Activated T-helper 1 cell treated with Interleukin-2 at 50 U/mL for 16 hours (primary cell): ENCODE measurements around the gene ABCB11.
"Not testable (repeated sequence)": the region's sequence is repeated elsewhere in the genome, so short reads cannot be mapped to it uniquely, and the experiment has no call there.

Experiments
- DNase-seq: peaks from one replicate; pipeline ENCODE4 v3.0.0-alpha.2; 2020; ENCODE audit warnings: low read depth

ABCB11 gene

GRCh38 chr2:168971261-168971660, 59.9 kb downstream of the ABCB11 start:
- no peak for DNase-seq

- DNase-seq = no peak
Measured at GRCh38 chr2:168970711-168971233, 60.4 kb downstream of the ABCB11 start.

DNA sequence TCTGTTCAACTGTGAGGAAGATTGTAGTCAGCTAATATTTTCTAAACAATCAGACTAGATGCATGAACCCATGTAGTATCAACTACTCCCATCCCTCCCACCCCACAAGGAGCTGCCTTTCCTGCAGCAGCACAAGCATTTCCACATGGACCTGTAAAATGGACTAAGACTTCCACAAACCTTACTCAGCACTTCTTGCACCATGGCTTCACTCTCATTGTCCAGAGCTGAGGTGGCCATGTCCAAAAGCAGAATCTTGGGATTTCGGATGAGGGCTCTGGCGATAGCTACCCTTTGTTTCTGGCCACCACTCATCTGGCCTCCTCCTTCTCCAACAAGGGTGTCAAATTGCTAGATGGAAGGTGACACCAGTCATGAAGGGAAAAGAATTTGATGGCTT, 61.3 kb downstream of the ABCB11 start:
- DNase-seq = no peak

DNA sequence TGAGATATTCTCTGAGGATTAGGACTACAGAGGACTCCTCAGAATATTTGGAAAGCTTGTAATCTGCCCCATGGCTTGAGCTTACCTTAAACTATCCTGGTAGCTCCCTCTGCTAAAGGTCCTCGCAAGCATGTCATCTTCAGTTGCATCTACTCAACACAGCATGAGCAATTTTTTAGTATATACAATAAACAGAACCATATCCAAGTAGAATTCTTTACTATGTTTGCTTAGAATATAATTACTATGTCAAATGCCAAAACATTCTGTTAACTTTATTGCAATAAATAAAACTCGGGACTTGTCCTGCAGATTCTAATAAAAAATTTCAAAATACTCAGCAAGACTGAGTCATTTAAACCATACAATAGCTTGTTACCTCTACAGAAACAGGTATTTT, 62.8 kb downstream of the ABCB11 start:
- no peak for DNase-seq

GRCh38 chr2:168964251-168964807, 66.8 kb downstream of the ABCB11 start:
- DNase-seq = no peak

- no peak for DNase-seq
Measured at GRCh38 chr2:168962636-168963035, 68.5 kb downstream of the ABCB11 start.

DNA sequence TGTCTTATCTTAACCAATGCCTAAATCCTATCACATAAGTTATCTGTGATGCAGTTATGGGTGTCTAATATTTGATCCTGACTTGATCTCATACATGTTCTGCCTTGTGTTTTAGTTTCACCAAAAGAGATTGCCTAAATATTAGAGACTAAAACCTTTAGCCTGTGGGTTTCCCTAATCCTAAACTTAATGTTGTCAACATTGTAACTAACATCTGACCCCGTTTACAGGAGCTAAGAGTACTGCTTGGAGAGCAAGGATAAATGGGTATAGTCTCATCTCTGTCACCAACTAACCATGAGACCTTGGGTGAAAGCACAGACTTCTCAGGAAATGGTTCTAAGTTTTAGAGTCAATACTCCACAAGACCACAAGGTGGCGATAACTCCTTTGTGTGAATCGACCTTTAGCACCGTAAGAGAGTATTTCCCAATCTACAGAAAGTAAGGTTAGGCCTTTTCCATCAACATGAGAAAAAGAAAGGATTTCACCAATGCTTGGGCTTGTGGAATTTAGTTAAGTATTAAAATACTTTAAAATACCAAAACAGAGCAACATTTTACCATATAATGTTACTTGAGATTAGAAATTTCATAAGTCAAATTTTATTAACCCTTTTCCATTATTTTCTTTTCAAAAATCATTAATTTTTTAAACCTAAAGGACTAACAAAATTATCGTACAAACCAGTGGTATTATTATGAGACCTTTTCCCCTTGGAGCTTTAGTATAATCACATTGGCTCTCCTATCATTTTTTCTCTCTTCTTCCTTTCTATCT, 69.5 kb downstream of the ABCB11 start:
- DNase-seq = peak; percentile 1

GRCh38 chr2:168956392-168956791, 74.7 kb downstream of the ABCB11 start:
- no peak for DNase-seq

GRCh38 chr2:168955321-168955720, 75.8 kb downstream of the ABCB11 start:
- DNase-seq = no peak

GRCh38 chr2:168954256-168954655, 76.9 kb downstream of the ABCB11 start:
- no peak for DNase-seq

GRCh38 chr2:168952424-168952823, 78.7 kb downstream of the ABCB11 start:
- DNase-seq = no peak

DNA sequence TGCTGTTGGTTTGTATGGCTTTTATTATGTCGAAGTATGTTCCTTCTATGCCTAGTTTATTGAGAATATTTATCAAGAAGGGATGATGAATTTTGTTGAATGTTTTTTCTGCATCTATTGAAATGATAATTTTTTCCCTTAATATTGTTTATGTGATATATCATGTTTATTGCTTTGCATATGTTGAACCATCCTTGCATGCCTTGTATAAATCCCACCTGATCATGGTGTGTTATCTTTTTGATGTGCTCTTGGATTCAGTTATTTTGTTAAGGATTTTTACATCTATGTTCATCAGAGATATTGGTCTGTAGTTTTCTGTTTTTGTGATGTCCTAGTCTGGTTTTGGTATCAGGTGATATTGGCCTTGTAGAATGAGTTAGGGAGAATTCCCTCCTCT, 79.3 kb downstream of the ABCB11 start:
- DNase-seq = no peak

GRCh38 chr2:168949324-168949723, 81.8 kb downstream of the ABCB11 start:
- no peak for DNase-seq

DNA sequence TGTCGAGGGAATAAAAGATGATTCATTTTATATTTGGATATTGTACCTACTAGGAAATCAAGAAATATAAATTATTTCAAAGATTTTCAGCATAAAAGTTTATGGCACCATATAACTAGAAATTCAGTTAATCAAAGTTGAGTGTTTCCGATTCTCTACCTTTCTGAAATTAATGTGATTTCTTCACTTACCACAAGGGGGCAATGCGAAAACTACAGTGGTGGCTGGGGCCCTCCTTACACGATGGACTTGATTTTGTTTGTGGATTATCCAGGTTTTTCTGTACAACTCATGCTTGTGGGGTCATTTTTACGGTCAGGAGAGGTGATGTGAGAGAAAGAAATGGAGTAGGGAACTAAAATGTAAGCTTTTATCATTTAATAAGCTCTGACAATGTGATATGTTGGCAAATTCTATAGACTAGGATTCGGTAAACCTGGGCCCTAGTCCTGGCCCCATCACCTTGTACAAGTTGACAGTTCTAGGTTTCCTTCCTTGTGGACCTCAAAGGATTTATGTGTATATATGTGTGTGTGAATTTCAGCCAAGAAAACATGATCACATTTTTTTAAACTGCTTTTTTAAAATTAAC, 82.4 kb downstream of the ABCB11 start:
- no peak for DNase-seq

DNA sequence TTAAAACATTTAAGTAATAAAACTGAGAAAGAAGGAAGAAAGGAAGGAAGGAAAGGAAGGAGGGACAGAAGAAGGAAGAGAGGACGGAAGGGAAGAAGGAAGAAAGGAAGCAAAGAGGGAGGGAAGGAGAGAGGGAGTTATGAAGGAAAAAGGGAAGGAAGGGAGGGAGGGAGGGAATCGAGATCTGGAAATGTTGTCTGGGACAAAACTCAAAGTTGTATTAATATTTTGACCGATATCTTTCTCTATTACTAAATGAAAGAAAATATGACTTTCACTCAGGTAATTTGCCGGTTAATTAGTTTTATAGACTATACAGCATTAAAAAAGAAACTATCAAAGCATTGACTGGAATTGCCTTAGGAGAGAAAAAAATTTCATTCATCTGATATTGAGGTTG, 85.6 kb downstream of the ABCB11 start:
- no peak for DNase-seq

DNA sequence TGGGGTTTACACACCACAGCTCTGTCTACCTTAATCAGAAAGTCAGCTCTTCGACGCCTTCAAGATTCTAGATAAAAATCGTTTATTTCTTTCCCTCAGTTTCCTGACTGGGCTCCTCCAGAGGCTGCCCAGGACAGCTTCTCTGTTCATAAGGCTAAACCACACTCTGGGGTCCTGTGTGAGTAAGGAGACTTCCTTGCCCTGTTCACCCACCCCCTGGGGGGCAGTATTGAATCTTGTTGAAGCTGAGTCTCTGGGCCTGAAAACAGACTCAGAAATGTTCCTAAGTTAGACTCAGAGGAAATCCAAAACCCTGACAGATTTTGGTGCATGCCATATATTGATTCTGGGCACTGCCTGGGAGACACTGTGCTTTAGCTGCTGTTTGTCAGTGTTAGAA, 87.1 kb downstream of the ABCB11 start:
- no peak for DNase-seq

- no peak for DNase-seq
Measured at GRCh38 chr2:168941297-168941696, 89.8 kb downstream of the ABCB11 start.

DNA sequence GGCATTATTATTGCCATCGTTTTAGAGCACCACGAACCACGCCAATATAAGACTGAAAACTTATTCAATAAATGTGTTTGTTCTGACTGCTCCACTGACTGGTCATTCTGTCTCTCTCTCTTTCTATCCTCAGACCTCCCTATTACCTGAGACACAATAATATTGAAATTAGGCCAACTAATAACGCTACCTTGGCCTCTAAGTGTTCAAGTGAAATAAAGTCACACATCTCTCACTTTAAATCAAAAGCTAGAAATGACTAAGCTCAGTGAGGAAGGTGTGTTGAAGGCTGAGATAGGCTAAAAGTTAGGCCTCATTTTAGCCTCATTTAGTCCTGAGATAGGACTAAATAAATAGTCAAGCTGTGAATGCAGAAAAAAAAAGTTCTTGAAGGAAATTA, 91.2 kb downstream of the ABCB11 start:
- no peak for DNase-seq

DNA sequence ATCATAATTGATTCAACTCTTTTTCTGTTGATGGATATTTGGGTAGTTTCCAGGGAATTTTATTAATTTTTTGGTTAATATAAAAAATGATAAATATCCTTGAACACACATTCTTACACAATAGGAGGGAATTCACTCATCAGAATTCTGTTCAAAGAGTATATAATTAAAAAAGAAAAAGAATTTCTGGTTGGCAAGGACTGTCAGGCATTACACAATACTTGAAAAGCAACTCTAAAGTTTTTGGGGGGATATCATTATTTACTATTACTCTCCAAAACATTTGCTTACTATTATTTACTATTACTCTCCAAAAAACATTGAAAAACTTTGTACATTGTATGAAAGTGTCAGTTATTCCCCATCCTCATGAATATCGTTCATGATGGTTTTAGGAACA, 92.1 kb downstream of the ABCB11 start:
- DNase-seq = no peak

DNA sequence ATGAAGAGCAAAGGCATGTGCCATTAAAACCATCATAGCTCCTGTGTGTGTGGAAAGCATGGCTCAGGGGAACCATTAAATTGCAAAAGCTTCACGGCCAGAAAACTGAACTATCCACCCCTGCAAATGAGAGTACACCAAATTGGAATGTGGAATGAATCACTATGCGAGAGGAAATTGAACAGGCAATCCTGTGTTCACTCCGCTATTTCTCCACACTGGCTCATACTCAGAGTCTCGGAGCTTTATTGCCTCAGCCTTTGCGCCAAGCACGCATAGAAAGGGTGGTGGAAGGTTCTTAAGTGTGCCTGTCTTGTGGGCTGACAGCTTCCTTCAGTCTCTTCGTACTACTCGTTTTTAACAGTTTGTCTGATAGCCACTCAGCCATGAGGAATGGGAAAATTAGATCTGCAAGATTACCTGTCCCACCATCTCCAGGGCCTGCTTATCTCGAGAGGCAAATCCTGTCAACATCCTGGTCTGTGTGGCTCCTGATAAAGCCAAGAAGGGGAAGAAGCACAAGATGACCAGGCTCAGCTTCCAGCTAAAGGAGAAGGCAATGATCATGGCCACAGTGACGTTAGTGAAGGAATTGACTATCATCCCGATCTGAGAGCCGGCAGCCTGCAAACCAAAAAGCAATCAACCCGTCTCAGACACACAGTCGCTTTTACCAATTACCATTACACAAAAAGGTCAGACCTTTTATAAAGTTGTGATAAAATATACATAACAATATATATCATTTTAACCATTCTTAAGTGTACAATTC, 95.1 kb downstream of the ABCB11 start:
- DNase-seq = no peak

DNA sequence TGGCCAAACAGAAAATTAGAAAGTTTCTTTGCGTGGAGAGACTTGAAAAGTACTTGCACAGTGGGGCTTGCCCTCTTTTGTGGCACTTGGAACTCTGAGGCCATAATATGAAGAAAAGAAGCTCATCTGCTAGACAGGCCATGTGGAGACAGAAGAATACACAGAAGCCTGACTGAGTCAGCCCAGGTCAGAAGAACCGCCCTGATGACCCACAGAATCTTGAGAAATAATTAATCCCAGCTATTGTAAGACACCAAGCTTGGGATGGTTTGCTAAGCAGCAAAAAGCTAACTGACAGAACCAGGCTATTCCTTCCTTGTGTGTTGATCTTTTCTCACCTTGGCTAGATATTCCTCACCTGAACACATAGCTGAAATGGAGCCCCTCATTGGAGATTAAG, 96.3 kb downstream of the ABCB11 start:
- no peak for DNase-seq

DNA sequence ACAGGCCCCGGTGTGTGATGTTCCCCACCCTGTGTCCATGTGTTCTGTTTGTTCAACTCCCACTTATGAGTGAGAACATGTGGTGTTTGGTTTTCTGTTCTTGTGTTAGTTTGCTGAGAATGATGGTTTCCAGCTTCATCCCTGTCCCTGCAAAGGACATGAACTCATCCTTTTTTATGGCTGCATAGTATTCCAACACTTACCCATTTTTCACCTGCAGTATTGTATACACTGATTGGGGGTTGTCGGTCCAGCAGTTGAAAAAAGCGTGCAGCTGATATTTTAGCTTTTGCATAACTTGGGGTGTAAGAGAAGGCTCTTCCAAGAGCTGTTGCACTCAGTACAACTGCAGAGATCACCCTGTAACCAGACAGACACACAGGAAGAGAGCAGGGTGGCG, 99.0 kb downstream of the ABCB11 start:
- DNase-seq = not testable (repeated sequence)

DNA sequence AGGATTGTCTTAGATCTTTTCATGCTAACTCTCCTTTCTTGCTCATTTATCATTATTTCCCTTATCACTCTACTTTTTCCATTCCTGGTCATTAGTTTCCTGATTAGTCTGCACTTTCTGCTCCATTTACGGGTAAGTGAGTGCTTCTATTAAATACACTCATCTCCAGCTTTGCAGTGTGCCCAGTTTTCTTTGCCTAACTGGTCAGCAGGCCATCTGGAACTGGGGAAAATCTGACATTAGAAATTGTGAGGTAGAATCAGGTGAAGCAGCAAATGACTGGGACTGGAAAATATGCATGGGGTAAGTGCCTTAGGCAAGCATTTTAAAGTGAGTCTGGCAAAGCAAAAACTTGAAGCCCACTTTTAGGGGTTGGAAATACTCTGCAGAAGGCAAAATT, 100.9 kb downstream of the ABCB11 start:
- DNase-seq = no peak
